Spleen (tissue), 11 donors: Measurements from ENCODE around the gene CSTF3. TPM values are rescaled to one million over a fixed set of nuclear protein-coding genes. Genes with fewer than 3 reads are reported as not detected.
"Not testable (repeated sequence)": the region's sequence is repeated elsewhere in the genome, so short reads cannot be mapped to it uniquely, and the experiment has no call there.

ENCODE experiments used
- DNase-seq: peaks from one replicate; pipeline ENCODE4 v3.0.0-alpha.2; 2020
- H3K27ac ChIP-seq, 8 donors: fragments of 200-600 bp; sonication (generic) in 7 of 8; 1 replicate in 4 of 8; 2 replicates in 4 of 8; pipeline versions ENCODE4 v1.5.0 to v1.8.0; 2016 to 2021; ENCODE audit warnings: inconsistent platforms in 4 of 8, mild to moderate bottlenecking in 4 of 8, moderate library complexity in 1 of 8
- H3K27me3 ChIP-seq, 7 donors: fragments of 200-600 bp; sonication (generic) in 6 of 7; replicated peaks in 1 of 7; 1 replicate in 4 of 7; 2 replicates in 3 of 7; pipeline versions ENCODE4 v1.5.0 to v1.8.0; 2016 to 2021; ENCODE audit warnings: inconsistent platforms in 3 of 7, mild to moderate bottlenecking in 1 of 7
- H3K36me3 ChIP-seq, 6 donors: fragments of 200-600 bp; sonication (generic) in 5 of 6; 1 replicate in 4 of 6; 2 replicates in 2 of 6; pipeline versions ENCODE4 v1.5.0 to v1.8.0; 2016 to 2021; ENCODE audit warnings: inconsistent platforms in 2 of 6
- H3K4me1 ChIP-seq, 6 donors: fragments of 200-600 bp; sonication (generic) in 5 of 6; 1 replicate in 3 of 6; 2 replicates in 3 of 6; pipeline versions ENCODE4 v1.5.0 to v1.8.0; 2016 to 2021; ENCODE audit warnings: inconsistent platforms in 3 of 6
- H3K4me3 ChIP-seq, 8 donors: fragments of 200-600 bp; sonication (generic) in 7 of 8; 1 replicate in 4 of 8; 2 replicates in 4 of 8; pipeline versions ENCODE4 v1.5.0 to v1.8.0; 2016 to 2021; ENCODE audit warnings: inconsistent platforms in 4 of 8, mild to moderate bottlenecking in 4 of 8, moderate library complexity in 2 of 8
- H3K9me3 ChIP-seq, 8 donors: fragments of 200-600 bp; sonication (generic) in 7 of 8; 1 replicate in 4 of 8; 2 replicates in 4 of 8; pipeline versions ENCODE4 v1.5.0 to v1.8.0; 2016 to 2021; ENCODE audit warnings: inconsistent platforms in 4 of 8
- CTCF ChIP-seq, 11 experiments: fragments of 200-600 bp in 7 of 11; fragments of 450-650 bp in 4 of 11; sonication (generic) in 4 of 11; IDR thresholded peaks in 8 of 11; conservative IDR thresholded peaks in 3 of 11; 1 replicate in 7 of 11; 2 replicates in 4 of 11; pipeline versions ENCODE4 v1.4.0 to v1.8.0; 2016 to 2021; ENCODE audit warnings: antibody characterized with exemption in 11 of 11, inconsistent platforms in 4 of 11, mild to moderate bottlenecking in 1 of 11
- POLR2A ChIP-seq, 3 donors: fragments of 450-650 bp; IDR thresholded peaks; one replicate each; pipeline ENCODE4 v1.5.1; 2017; ENCODE audit warnings: antibody characterized with exemption in 3 of 3, mild to moderate bottlenecking in 1 of 3
- POLR2AphosphoS5 ChIP-seq, 3 donors: sonication (generic); formaldehyde crosslinking; IDR thresholded peaks; one replicate each; pipeline ENCODE4 v1.5.1; 2017; ENCODE audit warnings: antibody characterized with exemption in 3 of 3
- WGBS, 5 donors: extraction: QIAGEN DNeasy Blood & Tissue Kit in 3 of 5; methylation state at CpG; one replicate each; pipeline versions ENCODE4 v1.1.5 to v1.1.7; 2013 to 2018; 5-methylcytosine and 5-hydroxymethylcytosine counted together
- intact Hi-C: fragments of 100-400 bp; cut with DNase I; formaldehyde crosslinking; loops from one replicate; pipeline ENCODE4 v1.15.0; 2023; ENCODE audit warnings: low total_unique reads
- polyA plus RNA-seq, 3 donors: library from polyadenylated mRNA; stranded (reverse); fragments of 200-250 nt; gene quantifications; one replicate each; pipeline ENCODE4 v1.2.1, GENCODE V29; 2013
- total RNA-seq, 7 donors: library from RNA; depleted of rRNA in 3 of 7; stranded (reverse); fragments of >200 nt in 3 of 7; fragmentation: NEBNext Ultra II Directional in 4 of 7; extraction: Animal tissue kit (Norgen Biotek cat#: 25700) in 4 of 7; gene quantifications; one replicate each; pipeline versions ENCODE4 v1.1.0 to v1.2.1, GENCODE V29; 2016 to 2021
- donor health status: healthy with polysubstance abuse.
- donor health status: DM: no; HTN: no; CAD: no; lungs with moderate emphysema.
- donor health status: DM: no; HTN: no; CAD: no.
- donor health status: Bipolar disorder and iron deficiency.
- donor health status: healthy.
- donor health status: DM: no; HTN: no; CAD: no.
- donor health status: DM: yes; HTN: yes; CAD: no.

Gene CSTF3
- total and polyA plus RNA-seq, 10 donors, result 19.8 to 32.8 (median 26.9) TPM

- intact Hi-C loops, H3K27me3 ChIP-seq, H3K9me3 ChIP-seq, DNase-seq, H3K4me3 ChIP-seq: not testable (repeated sequence)
- WGBS, 5 donors, result 45 to 64% (median 47%) methylated on average over 6 of the region's 6 CpGs
- Histone ChIP-seq H3K4me1 (peaks cover 0 to 52% (median 4%) of the 10 kb centered on the region in 6 donors), H3K27ac (peak overlapping the region in 6 of 8 donors; percentile 25 to 75 (median 63)), H3K36me3 (peaks cover 0 to 51% (median 0%) of the 10 kb centered on the region in 6 donors)
- TF ChIP-seq POLR2AphosphoS5 (IDR thresholded peaks at IDR 0.05), result peak in 1 of 3 donors; percentile 51
Measured at GRCh38 chr11:33048701-33049100, 112.6 kb downstream of the CSTF3 start.

DNA sequence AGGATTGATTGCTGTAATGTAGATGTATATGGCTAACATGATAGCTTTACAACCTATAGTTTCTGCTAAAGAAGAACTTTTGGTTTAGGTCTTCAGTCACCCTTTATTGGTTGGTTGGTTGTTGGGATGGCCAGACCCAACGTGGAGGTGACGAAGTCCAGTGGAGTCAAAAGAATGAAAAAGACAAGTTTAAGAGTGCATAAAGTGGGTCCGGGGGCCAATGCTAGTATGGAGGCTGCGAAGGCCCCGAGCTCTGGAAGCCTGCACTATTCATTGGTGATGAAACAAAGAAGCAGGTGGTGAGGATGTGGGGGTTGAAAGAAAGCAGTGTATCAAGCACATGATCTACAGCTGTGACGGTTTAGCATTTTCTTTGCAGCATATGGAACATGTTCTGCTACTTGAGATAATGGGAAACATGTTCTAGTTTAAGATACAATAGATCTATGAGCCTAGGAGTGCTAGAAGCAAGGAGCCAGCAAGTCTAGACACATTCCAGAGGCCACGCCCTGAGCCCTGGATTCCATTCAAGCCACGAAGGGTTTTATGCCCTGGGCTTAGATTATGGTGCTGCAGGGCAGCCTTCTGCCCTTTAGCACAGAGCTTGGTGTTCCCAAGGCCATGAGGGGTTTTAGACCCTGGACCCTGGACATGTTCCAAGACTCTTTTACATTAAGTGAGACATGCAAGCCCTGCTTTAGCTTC, 115.6 kb downstream of the CSTF3 start:
- peaks cover 0 to 47% (median 0%) of the 10 kb centered on the region in 6 donors for H3K36me3 ChIP-seq
- TF ChIP-seq POLR2AphosphoS5 (IDR thresholded peaks at IDR 0.05), result no peak
- peaks cover 4 to 55% (median 10%) of the 10 kb centered on the region in 6 donors for H3K4me1 ChIP-seq
- no peak for DNase-seq
- H3K27me3 ChIP-seq, result no peaks in the 10 kb centered on the region
- no peak overlapping the region for H3K27ac ChIP-seq
- H3K4me3 ChIP-seq, result no peak overlapping the region
- 91 to 94% (median 93%) methylated on average over 8 of the region's 8 CpGs for WGBS, 5 donors
- intact Hi-C loops, result no loop called here
- H3K9me3 ChIP-seq, result no peaks in the 10 kb centered on the region

DNA sequence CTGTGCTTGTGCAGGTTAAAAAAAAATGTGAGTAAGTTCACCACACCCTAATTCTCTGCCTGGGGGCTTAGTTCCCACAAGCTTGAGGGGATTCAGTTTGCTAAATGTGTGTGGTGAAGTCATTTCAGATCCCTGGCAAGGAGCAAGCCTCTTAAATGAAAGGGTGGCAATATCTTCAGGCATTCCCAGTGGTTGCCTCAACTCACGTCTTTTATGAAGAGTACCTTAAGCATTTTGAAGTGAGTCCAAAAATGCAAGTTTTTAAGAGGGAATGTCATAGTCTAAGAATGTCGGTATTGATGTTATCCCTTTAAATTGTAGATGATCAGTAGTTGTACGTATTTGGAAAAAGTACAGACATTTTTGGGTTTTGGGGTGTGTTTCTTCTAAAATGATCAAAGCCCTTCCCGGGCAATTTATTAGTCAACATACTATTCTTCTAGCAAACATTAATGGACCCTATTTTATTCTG, 117.0 kb downstream of the CSTF3 start:
- Histone ChIP-seq H3K36me3 (peaks cover 0 to 47% (median 0%) of the 10 kb centered on the region in 6 donors), H3K27me3 (no peaks in the 10 kb centered on the region), H3K27ac (no peak overlapping the region), H3K4me3 (no peak overlapping the region), H3K4me1 (peaks cover 5 to 57% (median 17%) of the 10 kb centered on the region in 6 donors), H3K9me3 (no peaks in the 10 kb centered on the region)
- intact Hi-C loops, result no loop called here
- TF ChIP-seq CTCF (IDR thresholded peaks at IDR 0.05 in 8 of 11, conservative IDR thresholded peaks at IDR 0.05 in 3 of 11) (no peak), POLR2AphosphoS5 (IDR thresholded peaks at IDR 0.05) (no peak), POLR2A (IDR thresholded peaks at IDR 0.05) (no peak)
- WGBS, 5 donors, result 94 to 95% (median 94%) methylated on average over 4 of the region's 4 CpGs
- no peak for DNase-seq

DNA sequence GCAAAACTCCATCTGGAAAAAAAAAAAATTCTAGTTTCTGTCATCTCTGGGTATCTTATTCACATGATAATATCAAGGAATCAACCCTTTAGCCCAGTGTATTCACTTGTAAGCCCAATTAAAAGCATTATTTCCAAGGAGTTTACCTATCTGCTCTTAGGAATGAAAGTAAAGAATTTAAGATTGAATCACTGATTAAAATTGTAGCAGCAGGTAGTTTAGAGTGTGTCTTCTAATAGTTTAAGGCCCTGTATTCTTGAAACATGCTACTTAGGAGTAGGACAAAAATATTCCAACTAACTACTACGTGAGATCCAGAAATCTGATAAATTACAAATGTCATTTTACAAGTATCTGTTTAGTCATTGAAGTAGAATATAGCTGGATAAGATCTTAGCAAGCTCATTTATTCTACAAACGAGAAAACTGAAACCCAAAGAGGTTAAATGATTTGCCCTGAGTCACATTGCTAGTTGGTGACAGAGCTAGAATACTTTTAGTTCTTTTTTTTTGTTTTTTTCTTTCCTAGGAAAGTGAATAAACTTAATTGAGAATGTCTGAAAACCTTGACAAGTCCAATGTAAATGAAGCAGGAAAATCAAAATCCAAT, 118.0 kb downstream of the CSTF3 start:
- Histone ChIP-seq H3K27ac (no peak overlapping the region), H3K9me3 (no peaks in the 10 kb centered on the region), H3K36me3 (peaks cover 0 to 42% (median 0%) of the 10 kb centered on the region in 6 donors), H3K4me3 (no peak overlapping the region), H3K27me3 (no peaks in the 10 kb centered on the region), H3K4me1 (peaks cover 5 to 53% (median 16%) of the 10 kb centered on the region in 6 donors)
- DNase-seq, result no peak
- WGBS, 5 donors, result 58 to 71% (median 68%) methylated on average over 2 of the region's 2 CpGs
- TF ChIP-seq POLR2AphosphoS5 (IDR thresholded peaks at IDR 0.05) (no peak), CTCF (IDR thresholded peaks at IDR 0.05 in 8 of 11, conservative IDR thresholded peaks at IDR 0.05 in 3 of 11) (no peak), POLR2A (IDR thresholded peaks at IDR 0.05) (no peak)
- intact Hi-C loops, result no loop called here

- no peak for TF ChIP-seq POLR2A (IDR thresholded peaks at IDR 0.05)
- H3K27me3 ChIP-seq, result no peaks in the 10 kb centered on the region
- peak overlapping the region in 4 of 8 donors; percentile 82 to 99 (median 88) for H3K4me3 ChIP-seq
- peaks cover 0 to 24% (median 0%) of the 10 kb centered on the region in 6 donors for H3K36me3 ChIP-seq
- WGBS, 5 donors, result 65 to 80% (median 71%) methylated on average over 5 of the region's 5 CpGs
- peak overlapping the region in 3 of 8 donors; percentile 92 to 98 (median 98) for H3K27ac ChIP-seq
- H3K4me1 ChIP-seq, result peaks cover 5 to 48% (median 15%) of the 10 kb centered on the region in 6 donors
- DNase-seq, result no peak
- intact Hi-C loops, result no loop called here
- H3K9me3 ChIP-seq, result no peaks in the 10 kb centered on the region
Measured at GRCh38 chr11:33040862-33041453, 120.3 kb downstream of the CSTF3 start.
